Prostate gland (tissue), 2 donors: ENCODE measurements around the gene EIPR1. TPM values are rescaled to one million over a fixed set of nuclear protein-coding genes. Genes with fewer than 3 reads are reported as not detected.

ENCODE experiments used
- DNase-seq: peaks from one replicate; pipeline ENCODE4 v3.0.0-alpha.2; 2019; ENCODE audit warnings: low spot score
- H3K27ac ChIP-seq, 2 donors: fragments of 200-600 bp; sonication (generic); 2 replicates each; pipeline ENCODE4 v1.5.1; 2017 to 2019
- H3K27me3 ChIP-seq: fragments of 200-600 bp; sonication (generic); replicated peaks from 2 replicates; pipeline ENCODE4 v1.5.1; 2019; ENCODE audit not compliant: insufficient read depth
- H3K36me3 ChIP-seq, 2 donors: fragments of 200-600 bp; sonication (generic); 1 replicate in 1 of 2; 2 replicates in 1 of 2; pipeline versions ENCODE4 v1.5.1 to v1.8.1; 2017 to 2019
- H3K4me1 ChIP-seq: fragments of 200-600 bp; sonication (generic); replicated peaks from 2 replicates; pipeline ENCODE4 v1.5.1; 2019
- H3K4me3 ChIP-seq, 2 donors: fragments of 200-600 bp; sonication (generic); 2 replicates each; pipeline ENCODE4 v1.5.1; 2017 to 2019
- H3K9me3 ChIP-seq: fragments of 200-600 bp; sonication (generic); 2 replicates; pipeline ENCODE4 v1.5.1; 2017
- CTCF ChIP-seq, 4 experiments: fragments of 200-600 bp in 2 of 4; fragments of 450-650 bp in 2 of 4; sonication (generic) in 2 of 4; IDR thresholded peaks; 1 replicate in 3 of 4; 2 replicates in 1 of 4; pipeline ENCODE4 v1.5.1; 2016 to 2019; ENCODE audit warnings: antibody characterized with exemption in 4 of 4, mild to moderate bottlenecking in 2 of 4, moderate library complexity in 2 of 4
- POLR2A ChIP-seq: fragments of 450-650 bp; IDR thresholded peaks from one replicate; pipeline ENCODE4 v1.6.1; 2016; ENCODE audit warnings: antibody characterized with exemption, mild to moderate bottlenecking
- POLR2AphosphoS5 ChIP-seq: sonication (generic); formaldehyde crosslinking; IDR thresholded peaks from one replicate; pipeline ENCODE4 v1.6.1; 2017; ENCODE audit warnings: antibody characterized with exemption
- WGBS: methylation state at CpG from one replicate; pipeline ENCODE4 v1.1.5; 2018; 5-methylcytosine and 5-hydroxymethylcytosine counted together
- intact Hi-C: fragments of 100-400 bp; cut with DNase I; formaldehyde crosslinking; loops from one replicate; pipeline ENCODE4 v1.14.2; 2022
- total RNA-seq, 2 donors: library from RNA; depleted of rRNA; stranded (reverse); fragments of >200 nt; gene quantifications; one replicate each; pipeline ENCODE4 v1.1.0, GENCODE V29; 2016

EIPR1 gene
- total RNA-seq, 2 donors from 2014 or later: 30.0 to 52.3 TPM

DNA sequence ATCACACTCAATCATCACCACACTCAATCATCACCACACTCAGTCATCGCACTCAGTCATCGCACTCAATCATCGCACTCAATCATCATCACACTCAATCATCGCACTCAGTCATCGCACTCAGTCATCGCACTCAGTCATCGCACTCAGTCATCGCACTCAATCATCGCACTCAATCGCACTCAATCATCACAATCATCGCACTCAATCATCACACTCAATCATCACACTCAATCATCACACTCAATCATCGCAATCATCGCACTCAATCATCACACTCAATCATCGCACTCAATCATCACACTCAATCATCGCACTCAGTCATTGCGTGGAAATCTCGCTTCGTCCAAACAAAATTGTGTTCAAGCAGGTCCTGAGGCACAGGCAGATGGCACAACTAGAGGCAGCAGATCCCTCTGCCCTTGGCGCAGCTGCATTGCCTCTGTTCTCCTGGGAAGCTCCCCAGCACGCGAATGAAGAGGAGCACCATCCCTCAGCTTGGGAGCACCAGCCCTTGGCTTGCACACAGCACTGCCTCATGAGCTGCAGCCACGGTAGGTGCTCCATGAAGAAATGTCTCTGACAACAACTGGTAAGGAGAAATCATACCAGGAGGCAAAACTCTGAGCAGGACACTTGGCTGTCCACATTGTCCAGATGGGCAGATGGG, 108.1 kb downstream of the EIPR1 start:
- H3K4me3 ChIP-seq: no peak overlapping the region
- intact Hi-C loops: no loop called here
- no peaks in the 10 kb centered on the region for H3K9me3 ChIP-seq
- DNase-seq: no peak
- H3K4me1 ChIP-seq: no peaks in the 10 kb centered on the region
- 93% methylated on average over 22 of the region's 22 CpGs for WGBS
- TF ChIP-seq CTCF (IDR thresholded peaks at IDR 0.05) (no peak), POLR2A (no peak), POLR2AphosphoS5 (no peak)
- H3K27ac ChIP-seq: no peak overlapping the region
- no peaks in the 10 kb centered on the region for H3K27me3 ChIP-seq
- no peaks in the 10 kb centered on the region for H3K36me3 ChIP-seq

DNA sequence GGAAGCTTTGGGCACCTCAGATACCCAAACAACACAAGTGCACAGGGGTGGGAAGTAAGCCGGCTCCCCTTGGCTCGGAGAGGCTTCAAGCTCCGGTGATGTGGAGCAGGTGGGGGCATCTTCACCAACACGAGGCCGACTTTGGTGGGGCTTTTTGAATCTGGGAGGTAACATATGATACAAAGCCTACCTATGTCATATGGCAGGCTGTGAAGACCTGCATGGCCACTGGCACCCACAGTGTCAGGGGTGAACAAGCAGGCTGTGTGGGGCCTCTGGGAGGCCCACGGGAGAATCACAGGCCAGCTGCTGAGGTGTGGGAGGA, 109.0 kb downstream of the EIPR1 start:
- Histone ChIP-seq H3K36me3 (no peaks in the 10 kb centered on the region), H3K4me1 (no peaks in the 10 kb centered on the region), H3K9me3 (no peaks in the 10 kb centered on the region), H3K27ac (no peak overlapping the region), H3K27me3 (no peaks in the 10 kb centered on the region), H3K4me3 (no peak overlapping the region)
- intact Hi-C loops: no loop called here
- TF ChIP-seq CTCF (IDR thresholded peaks at IDR 0.05) (no peak), POLR2AphosphoS5 (no peak), POLR2A (no peak)
- WGBS: 93% methylated on average over 6 of the region's 6 CpGs
- DNase-seq: no peak

DNA sequence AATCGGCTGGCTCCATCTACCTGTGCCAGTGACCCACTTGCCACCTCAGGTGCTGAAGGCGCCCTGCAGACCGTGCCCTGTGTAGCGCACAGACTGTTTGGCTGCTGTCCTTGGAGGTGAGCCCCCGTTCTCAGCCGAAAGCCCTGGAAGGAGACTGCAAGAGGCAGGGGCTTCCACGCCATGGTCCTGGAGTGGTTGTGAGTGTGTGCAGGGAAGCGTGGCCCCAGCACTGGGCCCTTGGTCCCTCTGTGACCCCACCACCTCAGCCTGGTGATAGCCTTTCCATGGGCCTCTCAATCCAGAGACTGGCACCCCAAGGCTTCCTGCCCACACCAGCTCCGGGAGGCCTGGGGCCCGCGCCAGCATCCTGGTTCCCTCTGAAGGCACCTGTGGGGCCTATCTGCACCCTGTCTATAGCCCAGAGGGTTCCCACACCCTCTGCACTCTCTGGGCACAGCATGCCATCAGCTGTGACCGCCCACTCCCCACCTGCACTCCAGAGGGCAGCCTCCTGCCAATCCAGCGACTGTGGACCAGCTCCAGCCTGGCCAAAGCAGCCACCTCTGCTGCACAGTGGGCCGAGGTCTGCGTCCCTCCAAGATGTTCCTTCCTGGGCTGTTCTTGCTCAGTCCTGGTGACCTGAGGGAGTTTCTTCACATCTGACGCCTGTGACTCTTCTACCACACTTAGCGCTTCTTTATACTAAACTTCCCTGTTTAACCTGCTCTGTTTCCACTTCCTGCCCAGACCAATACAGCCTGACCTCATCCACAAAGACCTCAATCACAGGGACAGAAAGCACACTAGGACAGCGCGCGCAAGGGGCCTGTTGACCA, 109.5 kb downstream of the EIPR1 start:
- intact Hi-C loops: no loop called here
- 90% methylated on average over 20 of the region's 20 CpGs for WGBS

GRCh38 chr2:3266925-3267867, 110.4 kb downstream of the EIPR1 start:
- WGBS: 68% methylated on average over 15 of the region's 15 CpGs
- no peaks in the 10 kb centered on the region for H3K9me3 ChIP-seq
- no peaks in the 10 kb centered on the region for H3K36me3 ChIP-seq
- no peak for TF ChIP-seq CTCF (IDR thresholded peaks at IDR 0.05)
- TF ChIP-seq POLR2AphosphoS5: no peak
- no peak for TF ChIP-seq POLR2A
- no peaks in the 10 kb centered on the region for H3K4me1 ChIP-seq
- DNase-seq: no peak
- H3K27me3 ChIP-seq: no peaks in the 10 kb centered on the region
- intact Hi-C loops: no loop called here
- no peak overlapping the region for H3K27ac ChIP-seq
- no peak overlapping the region for H3K4me3 ChIP-seq

More for the DNA sequence above, 109.5 kb downstream of the EIPR1 start:
- no peaks in the 10 kb centered on the region for H3K36me3 ChIP-seq
- DNase-seq: no peak
- H3K27ac ChIP-seq: no peak overlapping the region
- TF ChIP-seq POLR2AphosphoS5 (no peak), CTCF (IDR thresholded peaks at IDR 0.05) (no peak), POLR2A (no peak)
- no peak overlapping the region for H3K4me3 ChIP-seq
- no peaks in the 10 kb centered on the region for H3K9me3 ChIP-seq
- no peaks in the 10 kb centered on the region for H3K27me3 ChIP-seq
- no peaks in the 10 kb centered on the region for H3K4me1 ChIP-seq
